IPS DF 19.7 (cell line): Measurements from ENCODE around the gene KCNMB1.
"Not testable (repeated sequence)": the region's sequence is repeated elsewhere in the genome, so short reads cannot be mapped to it uniquely, and the experiment has no call there.

Experiments
- DNase-seq: peaks from one replicate; pipeline ENCODE4 v3.0.0-alpha.2; 2013; ENCODE audit warnings: low read depth, low spot score

KCNMB1 gene

GRCh38 chr5:170377027-170377426, 12.1 kb downstream of the KCNMB1 start:
- DNase-seq, result no peak

GRCh38 chr5:170376526-170376925, 12.6 kb downstream of the KCNMB1 start:
- DNase-seq, result not testable (repeated sequence)

DNA sequence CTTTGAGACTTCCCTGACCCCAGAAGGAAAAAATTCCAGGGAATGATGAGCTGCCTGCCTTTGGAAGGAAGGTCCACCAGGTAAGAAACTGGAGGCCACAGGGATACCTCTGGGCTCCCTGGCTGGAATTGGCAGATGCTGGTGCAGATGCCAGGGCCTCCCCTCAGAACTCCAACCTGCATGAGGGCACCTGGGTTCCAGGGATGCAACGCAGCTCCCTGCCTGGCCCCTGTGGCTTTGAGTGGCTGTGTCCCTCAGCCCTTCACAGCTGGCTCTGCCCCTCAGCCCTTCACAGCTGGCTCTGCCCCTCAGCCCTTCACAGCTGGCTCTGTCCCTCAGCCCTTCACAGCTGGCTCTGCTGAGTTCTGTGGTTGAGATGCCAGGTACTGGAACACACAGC, 13.9 kb downstream of the KCNMB1 start:
- no peak for DNase-seq

DNA sequence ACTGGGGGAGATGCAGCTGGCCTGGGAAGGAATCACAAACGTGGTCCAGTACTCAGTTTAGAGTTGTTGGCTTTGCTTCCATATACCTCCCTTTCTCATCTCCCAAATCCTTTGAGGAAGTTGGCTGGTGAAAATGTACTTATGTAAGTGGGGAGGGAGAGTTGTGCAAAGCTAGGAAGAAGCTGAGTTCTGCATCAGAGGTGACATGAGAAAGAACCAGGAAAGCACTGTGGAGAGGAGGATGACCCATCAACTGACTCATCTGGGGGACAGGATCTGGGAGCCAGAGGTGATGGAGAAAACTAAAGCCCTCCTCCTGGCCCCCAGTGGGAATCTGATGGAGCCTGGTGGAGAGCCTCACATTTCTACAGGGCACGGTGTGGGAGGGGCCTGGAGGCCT, 16.2 kb downstream of the KCNMB1 start:
- DNase-seq, result no peak

DNA sequence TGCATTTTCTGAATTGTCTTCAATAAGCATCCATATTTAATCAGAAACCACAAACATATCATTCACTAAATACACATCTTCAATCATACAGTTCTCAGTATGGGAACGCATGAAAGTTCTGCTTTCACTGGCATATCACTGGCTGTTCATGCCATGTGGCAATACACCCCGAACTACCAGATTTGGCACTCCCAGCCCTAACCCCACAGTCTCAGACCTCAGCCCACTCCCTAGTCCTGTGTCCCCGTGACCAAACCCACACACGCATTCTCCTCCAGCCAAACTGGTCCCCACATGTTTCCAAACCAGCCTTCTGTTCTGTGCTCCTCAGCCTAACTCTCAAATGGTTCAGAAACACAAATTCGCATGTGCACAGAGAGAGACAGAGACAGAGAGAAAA, 20.6 kb downstream of the KCNMB1 start:
- DNase-seq, result no peak

- DNase-seq, result no peak
Observed at GRCh38 chr5:170366276-170366675, 22.9 kb downstream of the KCNMB1 start.

- no peak for DNase-seq
Observed at GRCh38 chr5:170365831-170366230, 23.3 kb downstream of the KCNMB1 start.

GRCh38 chr5:170365011-170365410, 24.2 kb downstream of the KCNMB1 start:
- no peak for DNase-seq

DNA sequence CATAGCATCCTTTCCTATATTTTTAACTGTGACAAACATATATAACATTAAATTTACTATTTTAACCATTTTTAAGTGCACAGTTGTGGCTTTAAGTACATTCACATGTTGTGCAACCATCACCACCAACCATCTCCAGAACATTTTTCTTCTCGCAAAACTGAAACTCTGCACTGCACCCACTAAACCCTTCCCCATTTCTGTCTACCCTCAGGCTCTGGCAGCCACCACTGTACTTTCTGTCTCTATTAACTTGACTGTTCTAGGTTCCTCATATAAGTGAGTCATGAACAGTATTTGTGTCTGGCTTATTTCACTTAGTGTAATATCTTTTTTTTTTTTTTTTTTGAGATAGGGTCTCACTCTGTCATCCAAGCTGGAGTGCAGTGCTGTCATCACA, 25.5 kb downstream of the KCNMB1 start:
- no peak for DNase-seq

DNA sequence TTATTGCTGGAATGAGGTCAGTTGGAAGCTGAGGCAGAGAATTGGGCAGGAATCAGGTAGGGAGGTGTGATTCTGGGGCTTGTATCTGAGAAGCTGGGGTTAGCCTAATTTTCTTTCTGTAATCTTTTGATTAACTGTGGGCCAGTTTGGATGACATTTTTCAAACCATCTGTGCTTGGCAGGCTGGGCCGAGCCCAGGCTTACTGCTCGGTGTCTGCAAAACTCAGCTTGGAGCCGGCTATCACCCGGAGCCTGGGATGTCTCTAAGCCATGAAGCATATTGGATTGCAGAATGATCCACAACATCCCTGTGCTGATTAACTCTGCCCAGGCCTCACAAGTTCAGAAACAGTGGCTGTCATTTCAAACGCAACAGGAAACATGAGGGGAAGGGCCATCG, 26.5 kb downstream of the KCNMB1 start:
- DNase-seq, result no peak

GRCh38 chr5:170362102-170362501, 27.1 kb downstream of the KCNMB1 start:
- no peak for DNase-seq

- DNase-seq, result no peak
Observed at GRCh38 chr5:170361616-170362015, 27.6 kb downstream of the KCNMB1 start.

DNA sequence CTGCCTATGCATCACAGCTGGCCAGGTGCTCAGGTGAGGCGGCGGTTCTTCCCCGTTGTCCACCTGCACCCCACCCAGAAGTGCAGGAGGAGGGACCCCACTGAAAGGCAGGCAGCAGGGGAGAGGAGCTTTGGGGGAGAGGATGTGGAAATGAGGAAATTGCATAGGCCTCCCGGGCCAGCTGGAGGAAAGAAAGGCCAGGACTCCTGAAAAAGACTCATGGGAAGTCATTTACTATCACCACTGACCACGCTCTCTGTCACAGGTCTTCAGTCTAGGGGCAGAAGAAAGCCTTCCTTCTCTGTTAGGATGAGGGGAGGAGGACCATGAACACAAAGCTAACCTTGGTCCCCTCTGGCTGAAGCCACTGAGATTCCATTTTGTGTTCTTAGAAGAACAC, 28.1 kb downstream of the KCNMB1 start:
- DNase-seq, result no peak

DNA sequence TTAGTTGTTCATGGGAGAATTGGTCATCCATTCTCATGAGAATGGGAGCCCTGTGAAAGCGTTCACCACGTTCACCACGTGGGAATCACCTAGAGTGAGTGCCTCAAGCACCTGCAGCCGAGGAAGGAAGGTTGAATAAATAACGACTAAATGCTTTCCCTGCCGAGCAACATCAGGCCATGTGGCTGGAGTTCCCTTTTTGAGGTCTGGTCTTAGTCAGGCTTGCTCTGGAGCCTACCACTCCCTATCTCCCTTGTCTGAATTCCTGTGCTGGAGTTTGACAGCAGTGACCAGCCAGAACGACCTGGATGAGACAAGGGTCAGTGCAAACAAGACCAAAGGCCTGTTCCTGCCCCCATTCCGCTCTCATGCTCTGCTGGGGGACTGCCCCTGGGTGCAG, 28.5 kb downstream of the KCNMB1 start:
- no peak for DNase-seq

DNA sequence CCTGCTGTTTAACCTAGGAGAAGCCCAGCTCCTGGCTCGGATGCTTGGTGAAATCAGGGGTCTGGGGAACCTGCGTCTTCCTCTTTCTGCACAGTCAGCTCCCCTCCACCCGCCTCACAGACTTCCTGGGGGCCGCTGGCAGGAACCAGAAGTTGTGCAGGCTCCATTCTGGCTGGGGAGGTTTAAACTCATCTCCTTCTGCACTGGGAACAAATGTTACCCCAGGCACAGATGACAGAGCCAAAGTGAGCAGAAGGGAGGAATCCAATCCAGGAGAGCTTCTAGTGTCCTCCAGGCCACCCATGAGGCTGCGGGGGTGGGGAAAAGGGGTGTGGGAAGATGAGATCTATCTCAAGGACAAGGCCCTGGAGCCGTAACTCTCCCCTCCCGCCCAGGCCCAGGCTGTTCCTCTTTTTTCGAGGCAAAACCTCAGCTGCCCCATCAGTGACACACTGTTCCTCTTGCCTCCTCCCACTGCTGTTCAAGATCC, 31.2 kb downstream of the KCNMB1 start:
- DNase-seq, result no peak

GRCh38 chr5:170355601-170356098, 33.5 kb downstream of the KCNMB1 start:
- no peak for DNase-seq

DNA sequence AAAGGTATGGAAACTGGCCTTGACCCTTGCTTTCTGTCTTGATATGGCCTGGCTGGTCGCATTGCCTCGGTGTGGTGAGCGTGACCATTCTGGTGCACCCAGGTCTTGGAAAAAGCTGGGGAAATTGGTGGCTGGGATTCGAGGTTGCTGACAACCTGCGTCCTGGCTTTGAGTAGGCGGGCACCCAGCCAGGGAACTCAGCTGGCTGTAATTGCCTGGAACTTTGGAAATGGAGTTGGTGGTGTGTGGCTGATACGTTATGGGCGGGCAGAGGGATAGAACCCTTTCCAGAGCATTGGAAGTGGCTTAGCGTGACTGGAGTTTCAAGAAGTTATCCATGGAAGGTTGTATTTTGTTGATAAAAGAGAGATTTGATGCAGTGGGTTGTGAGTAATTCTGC, 35.2 kb downstream of the KCNMB1 start:
- DNase-seq, result no peak

DNA sequence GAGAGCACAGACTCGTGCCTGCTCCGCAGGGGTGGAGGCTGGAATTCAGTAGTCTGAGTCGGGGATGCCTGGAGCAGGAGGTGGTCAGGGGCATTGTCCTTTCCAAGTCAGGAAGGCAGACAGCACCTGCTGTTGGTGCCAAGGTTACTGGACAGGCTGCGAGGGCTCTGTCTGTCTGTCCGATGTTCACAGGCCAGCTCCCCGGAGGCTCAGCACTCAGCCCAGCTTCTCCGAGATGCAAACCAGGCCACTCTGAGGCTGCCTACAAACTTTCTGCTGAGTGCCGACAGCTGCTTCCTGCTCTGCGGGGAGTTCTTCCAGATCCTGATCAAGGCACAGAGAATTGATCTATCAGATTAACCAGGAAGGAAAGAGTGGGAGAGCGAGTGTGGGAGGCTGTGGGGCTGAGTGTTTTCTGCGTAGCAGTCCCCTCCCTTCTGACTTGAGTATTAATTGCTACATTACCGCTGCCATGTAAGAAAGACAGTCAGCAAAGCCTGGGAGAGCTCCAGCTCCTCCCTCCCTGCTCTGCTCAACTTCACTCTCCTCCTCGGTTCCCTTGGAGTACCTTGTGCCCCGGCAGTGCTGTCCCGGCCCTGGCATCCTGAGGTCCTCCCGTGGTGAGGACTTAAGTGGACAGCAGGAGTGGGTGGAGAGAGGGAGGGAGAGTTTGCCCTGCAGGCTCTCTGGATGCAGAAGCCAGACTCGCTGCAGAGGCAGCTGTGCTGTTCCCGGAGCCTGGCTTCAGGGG, 36.0 kb downstream of the KCNMB1 start:
- no peak for DNase-seq

DNA sequence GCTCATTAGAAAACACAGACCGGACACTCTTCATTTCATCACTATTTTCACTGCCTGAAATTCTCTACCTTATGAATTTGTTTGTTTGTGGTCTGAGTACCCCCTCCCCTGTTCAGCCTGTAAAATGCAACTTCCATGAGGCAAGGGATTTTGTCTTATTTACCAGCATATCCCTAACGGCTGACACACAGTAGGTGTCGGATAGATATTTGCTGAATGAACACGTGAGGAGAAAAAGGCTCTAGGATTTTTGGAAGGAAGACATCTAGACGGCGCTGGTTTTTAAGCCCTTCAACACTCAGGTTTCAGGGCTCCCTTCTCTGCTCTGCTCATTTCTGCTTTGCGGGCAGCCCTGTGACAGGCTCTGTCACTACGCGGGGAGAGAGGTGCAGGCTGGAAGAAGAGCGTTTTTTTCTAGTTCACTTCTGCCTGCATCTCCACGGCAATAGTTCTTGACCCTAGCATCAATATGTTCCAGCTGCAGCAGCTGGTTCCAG, 41.0 kb downstream of the KCNMB1 start:
- DNase-seq, result no peak

- no peak for DNase-seq
Observed at GRCh38 chr5:170347022-170347567, 42.1 kb downstream of the KCNMB1 start.

DNA sequence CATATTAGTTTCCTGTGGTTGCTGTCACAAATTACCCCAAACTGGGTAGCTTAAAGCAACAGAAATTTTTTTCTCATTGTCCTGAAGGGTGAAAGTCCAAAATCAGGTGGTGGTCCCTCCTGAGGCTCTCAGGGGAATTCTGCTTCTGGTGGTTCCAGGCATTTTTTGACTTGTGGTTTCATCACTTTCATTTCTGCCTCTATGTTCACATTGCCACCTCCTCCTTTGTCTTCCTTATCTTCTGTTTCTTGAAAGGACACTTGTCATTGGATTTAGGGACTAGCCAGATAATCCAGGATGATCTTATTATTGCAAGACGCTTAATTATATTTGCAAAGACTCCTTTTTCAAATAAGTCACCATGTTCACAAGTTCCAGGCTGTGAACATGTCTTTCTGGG, 43.2 kb downstream of the KCNMB1 start:
- DNase-seq, result no peak

DNA sequence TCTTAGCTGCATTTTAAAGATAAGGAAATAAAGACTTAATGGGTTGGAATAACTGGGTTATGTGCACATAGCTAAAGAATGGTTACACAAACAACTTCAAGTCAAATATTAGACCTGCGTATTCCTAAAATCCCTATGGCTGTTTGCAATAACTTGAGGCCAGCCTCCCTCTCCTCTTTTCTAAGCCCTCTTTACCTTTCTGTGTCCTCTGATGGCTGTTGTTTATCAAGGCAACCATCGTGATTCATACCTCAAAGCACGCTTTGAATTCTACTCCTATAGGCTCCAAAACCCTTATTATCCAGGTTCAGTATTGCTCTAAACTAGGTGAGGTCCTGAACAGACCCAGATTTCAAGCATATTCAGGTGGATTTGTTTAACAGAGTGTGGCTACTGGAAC, 46.0 kb downstream of the KCNMB1 start:
- no peak for DNase-seq

- DNase-seq, result no peak
Observed at GRCh38 chr5:170342153-170342725, 46.9 kb downstream of the KCNMB1 start.
